ENCODE results near the gene CARF.
"Not testable (repeated sequence)": the region's sequence is repeated elsewhere in the genome, so short reads cannot be mapped to it uniquely, and the experiment has no call there.

Gene CARF

DNA sequence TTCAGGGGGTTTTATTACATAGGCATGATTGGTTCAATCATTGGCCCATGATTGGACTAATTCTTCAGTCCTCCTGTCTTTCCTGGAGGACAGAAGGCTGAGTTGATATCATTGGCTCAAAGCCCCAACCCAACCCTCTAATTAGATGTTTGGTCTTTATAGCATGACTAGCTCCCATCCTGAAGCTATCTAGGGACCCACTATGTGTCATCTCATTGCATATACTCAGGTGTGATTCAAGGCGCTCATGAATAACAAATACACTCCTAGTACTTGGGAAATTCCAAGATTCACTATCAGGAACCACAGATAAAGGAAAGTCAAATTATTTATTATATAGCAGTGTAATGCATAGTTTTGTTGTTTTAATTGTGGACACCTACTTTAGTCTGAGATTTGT, 77.7 kb downstream of the CARF start:
- Histone ChIP-seq H3K27ac (ENCODE audit: low read depth, low read length) (no peak overlapping the region), H4K20me1 (ENCODE audit: low read depth, low read length) (no peaks in the 10 kb centered on the region), H3K9me2 (replicated peaks; ENCODE audit: insufficient read depth, low read length) (no peaks in the 10 kb centered on the region), H3K4me3 (ENCODE audit: insufficient read depth, low read length, poor library complexity, severe bottlenecking) (no peak overlapping the region), H3K9ac (ENCODE audit: low read length) (no peak overlapping the region), H3K4me2 (ENCODE audit: low read depth, low read length, poor library complexity, severe bottlenecking) (no peak overlapping the region), H3K79me2 (ENCODE audit: insufficient read depth, low read length) (no peaks in the 10 kb centered on the region), H3K27me3 (ENCODE audit: low read length) (no peaks in the 10 kb centered on the region), H2AFZ (ENCODE audit: low read depth, low read length, severe bottlenecking) (no peak overlapping the region), H3K36me3 (ENCODE audit: low read length) (no peaks in the 10 kb centered on the region), H3F3A (ENCODE audit: insufficient read depth) (no peaks in the 10 kb centered on the region), H3K9me3 (ENCODE audit: insufficient read depth, low read length) (no peaks in the 10 kb centered on the region)
- TF ChIP-seq CTCF (IDR thresholded peaks at IDR 0.05; ENCODE audit: insufficient read depth, low read length, poor library complexity, severe bottlenecking) (no peak), EZH2phosphoT487 (conservative IDR thresholded peaks at IDR 0.05; ENCODE audit: low read length) (no peak)

- no peaks in the 10 kb centered on the region for H3F3A ChIP-seq (ENCODE audit: insufficient read depth)
- no peaks in the 10 kb centered on the region for H3K36me3 ChIP-seq (ENCODE audit: low read length)
- TF ChIP-seq EZH2phosphoT487 (conservative IDR thresholded peaks at IDR 0.05; ENCODE audit: low read length) (no peak), CTCF (IDR thresholded peaks at IDR 0.05; ENCODE audit: insufficient read depth, low read length, poor library complexity, severe bottlenecking) (no peak)
- H3K9ac ChIP-seq (ENCODE audit: low read length): no peak overlapping the region
- H3K27ac ChIP-seq (ENCODE audit: low read depth, low read length): no peak overlapping the region
- H2AFZ ChIP-seq (ENCODE audit: low read depth, low read length, severe bottlenecking): no peak overlapping the region
- no peak overlapping the region for H3K4me3 ChIP-seq (ENCODE audit: insufficient read depth, low read length, poor library complexity, severe bottlenecking)
- H3K27me3 ChIP-seq (ENCODE audit: low read length): no peaks in the 10 kb centered on the region
- H4K20me1 ChIP-seq (ENCODE audit: low read depth, low read length): no peaks in the 10 kb centered on the region
- no peaks in the 10 kb centered on the region for H3K9me2 ChIP-seq (replicated peaks; ENCODE audit: insufficient read depth, low read length)
- H3K9me3 ChIP-seq (ENCODE audit: insufficient read depth, low read length): no peaks in the 10 kb centered on the region
- H3K79me2 ChIP-seq (ENCODE audit: insufficient read depth, low read length): no peaks in the 10 kb centered on the region
- no peak overlapping the region for H3K4me2 ChIP-seq (ENCODE audit: low read depth, low read length, poor library complexity, severe bottlenecking)
These were observed 78.4 kb downstream of the CARF start for GRCh38 chr2:202990501-202990900.

- H2AFZ ChIP-seq (ENCODE audit: low read depth, low read length, severe bottlenecking); H3F3A ChIP-seq (ENCODE audit: insufficient read depth); H3K9me2 ChIP-seq (replicated peaks; ENCODE audit: insufficient read depth, low read length); H3K36me3 ChIP-seq (ENCODE audit: low read length); H3K4me3 ChIP-seq (ENCODE audit: insufficient read depth, low read length, poor library complexity, severe bottlenecking); H3K27me3 ChIP-seq (ENCODE audit: low read length); H3K9me3 ChIP-seq (ENCODE audit: insufficient read depth, low read length); H3K79me2 ChIP-seq (ENCODE audit: insufficient read depth, low read length); H3K9ac ChIP-seq (ENCODE audit: low read length); H3K4me2 ChIP-seq (ENCODE audit: low read depth, low read length, poor library complexity, severe bottlenecking); H4K20me1 ChIP-seq (ENCODE audit: low read depth, low read length); H3K27ac ChIP-seq (ENCODE audit: low read depth, low read length): not testable (repeated sequence)
These were observed 85.0 kb downstream of the CARF start for GRCh38 chr2:202997113-202997512.

- Histone ChIP-seq H3K27me3 (ENCODE audit: low read length) (no peaks in the 10 kb centered on the region), H3K27ac (ENCODE audit: low read depth, low read length) (no peak overlapping the region), H3K4me3 (ENCODE audit: insufficient read depth, low read length, poor library complexity, severe bottlenecking) (no peak overlapping the region), H3K4me2 (ENCODE audit: low read depth, low read length, poor library complexity, severe bottlenecking) (no peak overlapping the region), H3K36me3 (ENCODE audit: low read length) (no peaks in the 10 kb centered on the region), H4K20me1 (ENCODE audit: low read depth, low read length) (no peaks in the 10 kb centered on the region), H3K9ac (ENCODE audit: low read length) (no peak overlapping the region), H3K79me2 (ENCODE audit: insufficient read depth, low read length) (no peaks in the 10 kb centered on the region), H2AFZ (ENCODE audit: low read depth, low read length, severe bottlenecking) (no peak overlapping the region), H3F3A (ENCODE audit: insufficient read depth) (no peaks in the 10 kb centered on the region), H3K9me3 (ENCODE audit: insufficient read depth, low read length) (no peaks in the 10 kb centered on the region), H3K9me2 (replicated peaks; ENCODE audit: insufficient read depth, low read length) (no peaks in the 10 kb centered on the region)
- TF ChIP-seq EZH2phosphoT487 (conservative IDR thresholded peaks at IDR 0.05; ENCODE audit: low read length): no peak
- TF ChIP-seq CTCF (IDR thresholded peaks at IDR 0.05; ENCODE audit: insufficient read depth, low read length, poor library complexity, severe bottlenecking): no peak
These were observed 90.2 kb downstream of the CARF start for GRCh38 chr2:203002054-203002821.
